ENCODE data around the gene MGRN1. TPM values are rescaled to one million over a fixed set of nuclear protein-coding genes. Genes with fewer than 3 reads are reported as not detected.

Gene MGRN1
- total RNA-seq, 1 donor from 2014 or later: 63.6 TPM

DNA sequence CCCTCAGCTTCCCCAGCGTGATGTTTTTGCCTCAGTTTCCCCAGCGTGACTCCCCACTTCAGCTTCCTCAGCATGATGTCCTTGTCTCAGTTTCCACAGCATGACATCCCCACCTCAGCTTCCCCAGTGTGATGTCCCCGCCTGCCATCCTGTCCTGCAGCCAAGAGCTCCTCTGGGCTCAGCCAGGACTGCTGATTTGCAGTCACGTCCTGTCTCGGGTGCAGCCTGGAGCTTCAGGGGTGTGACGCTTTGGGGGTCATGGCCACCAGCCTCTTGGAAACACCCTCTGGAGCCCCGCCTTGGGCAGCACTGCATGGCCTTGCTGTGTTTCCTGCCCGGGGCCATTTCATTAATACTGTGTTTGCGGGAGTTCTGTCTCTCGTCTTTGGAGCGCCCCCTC lies 52.2 kb downstream of the MGRN1 start:
- H3K36me3 ChIP-seq (ENCODE audit: control insufficient read depth, insufficient read depth, low read length): peaks cover 2% of the 10 kb centered on the region
- no peak overlapping the region for H3K4me3 ChIP-seq (ENCODE audit: low read depth, low read length)
- TF ChIP-seq, protein P1, sequence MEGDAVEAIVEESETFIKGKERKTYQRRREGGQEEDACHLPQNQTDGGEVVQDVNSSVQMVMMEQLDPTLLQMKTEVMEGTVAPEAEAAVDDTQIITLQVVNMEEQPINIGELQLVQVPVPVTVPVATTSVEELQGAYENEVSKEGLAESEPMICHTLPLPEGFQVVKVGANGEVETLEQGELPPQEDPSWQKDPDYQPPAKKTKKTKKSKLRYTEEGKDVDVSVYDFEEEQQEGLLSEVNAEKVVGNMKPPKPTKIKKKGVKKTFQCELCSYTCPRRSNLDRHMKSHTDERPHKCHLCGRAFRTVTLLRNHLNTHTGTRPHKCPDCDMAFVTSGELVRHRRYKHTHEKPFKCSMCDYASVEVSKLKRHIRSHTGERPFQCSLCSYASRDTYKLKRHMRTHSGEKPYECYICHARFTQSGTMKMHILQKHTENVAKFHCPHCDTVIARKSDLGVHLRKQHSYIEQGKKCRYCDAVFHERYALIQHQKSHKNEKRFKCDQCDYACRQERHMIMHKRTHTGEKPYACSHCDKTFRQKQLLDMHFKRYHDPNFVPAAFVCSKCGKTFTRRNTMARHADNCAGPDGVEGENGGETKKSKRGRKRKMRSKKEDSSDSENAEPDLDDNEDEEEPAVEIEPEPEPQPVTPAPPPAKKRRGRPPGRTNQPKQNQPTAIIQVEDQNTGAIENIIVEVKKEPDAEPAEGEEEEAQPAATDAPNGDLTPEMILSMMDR (IDR thresholded peaks at IDR 0.05; ENCODE audit: insufficient read depth, low read length, poor library complexity, severe bottlenecking): no peak
- no peaks in the 10 kb centered on the region for H3K27me3 ChIP-seq (ENCODE audit: control insufficient read depth, insufficient read depth, low read length)
- DNase-seq (ENCODE audit: low read depth): no peak

DNA sequence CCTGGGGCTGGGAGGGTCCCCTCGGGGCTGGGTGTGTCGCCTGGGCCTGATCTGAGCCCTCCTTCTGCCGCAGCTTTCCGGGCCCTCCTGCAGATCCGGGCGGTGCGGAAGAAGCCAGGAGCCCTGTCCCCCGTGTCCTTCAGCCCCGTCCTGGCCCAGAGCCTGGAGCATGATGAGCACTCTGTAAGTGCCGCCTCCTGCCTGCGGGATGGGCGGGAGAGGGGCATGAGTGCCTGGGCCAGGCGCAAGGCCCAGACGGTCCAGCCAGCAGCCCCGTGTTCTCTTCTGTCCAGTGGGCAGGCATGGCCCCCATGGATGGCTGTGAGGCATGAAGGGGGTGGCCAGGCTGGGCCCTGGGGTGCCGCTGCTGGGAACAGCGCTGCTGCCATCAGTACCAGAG lies 52.8 kb downstream of the MGRN1 start:
- TF ChIP-seq, protein P1 (IDR thresholded peaks at IDR 0.05; ENCODE audit: insufficient read depth, low read length, poor library complexity, severe bottlenecking): no peak
- Histone ChIP-seq H3K27me3 (ENCODE audit: control insufficient read depth, insufficient read depth, low read length) (no peaks in the 10 kb centered on the region), H3K4me3 (ENCODE audit: low read depth, low read length) (no peak overlapping the region), H3K36me3 (ENCODE audit: control insufficient read depth, insufficient read depth, low read length) (peaks cover 4% of the 10 kb centered on the region)
- no peak for DNase-seq (ENCODE audit: low read depth)

DNA sequence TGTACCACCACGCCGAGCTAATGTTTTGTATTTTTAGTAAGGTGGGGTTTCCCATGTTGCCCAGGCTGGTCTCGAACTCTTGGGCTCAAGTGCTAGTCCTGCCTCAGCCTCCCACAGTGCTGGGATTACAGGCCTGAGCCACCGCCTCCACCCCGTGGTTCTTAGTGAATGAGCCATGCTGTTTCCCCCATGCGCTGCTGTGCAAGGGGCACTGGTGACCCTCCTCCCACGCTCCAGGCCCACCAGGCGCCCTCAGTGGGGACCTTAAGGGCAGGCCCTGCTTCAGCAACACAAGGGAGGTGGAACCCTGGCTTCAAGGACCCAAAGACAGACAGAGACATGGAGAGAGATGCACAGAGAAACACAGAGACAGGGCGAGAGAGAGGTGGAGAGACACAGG lies 53.4 kb downstream of the MGRN1 start:
- DNase-seq (ENCODE audit: low read depth): no peak
- Histone ChIP-seq H3K27me3 (ENCODE audit: control insufficient read depth, insufficient read depth, low read length) (no peaks in the 10 kb centered on the region), H3K4me3 (ENCODE audit: low read depth, low read length) (no peak overlapping the region), H3K36me3 (ENCODE audit: control insufficient read depth, insufficient read depth, low read length) (peaks cover 4% of the 10 kb centered on the region)
- TF ChIP-seq, protein P1 (IDR thresholded peaks at IDR 0.05; ENCODE audit: insufficient read depth, low read length, poor library complexity, severe bottlenecking): no peak

DNA sequence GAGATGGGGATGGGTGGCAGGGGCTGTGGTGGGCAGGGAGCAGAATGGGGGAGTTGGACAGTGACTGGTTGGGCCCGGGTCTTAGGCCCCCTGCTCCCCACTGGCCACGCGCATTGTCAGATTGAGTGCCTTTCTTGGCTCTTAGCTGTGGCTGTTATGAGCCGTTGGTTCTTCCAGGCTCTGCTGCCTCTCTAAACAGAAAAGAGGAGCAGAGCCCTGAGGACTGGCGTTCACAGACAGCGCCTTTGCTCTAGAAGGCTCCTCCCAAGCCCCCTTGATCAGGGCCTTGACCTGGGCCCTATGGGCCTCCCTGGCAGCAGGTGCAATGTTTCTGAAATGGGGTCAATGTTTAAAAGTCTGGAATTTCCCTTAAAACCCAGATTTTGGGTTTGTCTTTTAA lies 54.0 kb downstream of the MGRN1 start:
- no peak overlapping the region for H3K4me3 ChIP-seq (ENCODE audit: low read depth, low read length)
- TF ChIP-seq, protein P1 (IDR thresholded peaks at IDR 0.05; ENCODE audit: insufficient read depth, low read length, poor library complexity, severe bottlenecking): no peak
- H3K36me3 ChIP-seq (ENCODE audit: control insufficient read depth, insufficient read depth, low read length): peaks cover 4% of the 10 kb centered on the region
- H3K27me3 ChIP-seq (ENCODE audit: control insufficient read depth, insufficient read depth, low read length): no peaks in the 10 kb centered on the region
- no peak for DNase-seq (ENCODE audit: low read depth)

DNA sequence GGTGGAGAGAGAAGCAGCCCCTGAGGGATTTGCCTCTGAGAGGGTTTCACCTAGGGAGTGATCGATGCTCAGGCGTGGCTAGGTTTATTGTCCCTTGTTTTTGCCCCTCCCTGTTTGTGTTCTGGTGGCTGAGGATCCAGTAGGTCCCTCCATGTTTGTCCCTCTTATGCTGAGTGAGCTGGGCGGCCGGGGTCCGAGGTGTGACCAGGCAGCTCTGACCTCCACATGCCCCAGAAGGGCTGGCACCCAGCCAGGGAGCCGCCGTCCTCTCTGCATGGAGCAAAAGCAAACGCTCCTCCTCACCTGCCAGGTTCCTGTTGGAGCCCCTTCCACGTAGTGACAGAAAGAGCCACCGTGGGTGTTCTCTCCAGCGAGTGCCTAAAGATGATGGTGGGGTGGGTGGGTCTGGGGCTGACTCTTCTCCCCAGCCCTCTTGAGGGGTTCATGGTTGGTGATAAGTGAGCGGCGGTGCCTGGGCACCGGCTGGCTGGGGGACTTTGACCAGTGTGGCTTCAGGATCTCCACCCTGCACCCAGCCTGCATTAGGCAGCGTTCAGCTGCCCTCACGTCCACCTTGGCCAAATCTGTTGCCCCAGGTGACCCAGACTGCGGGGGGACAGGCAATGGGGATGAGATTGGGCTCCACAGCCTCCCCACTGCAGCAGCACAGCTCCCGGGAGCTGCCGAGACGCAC lies 54.7 kb downstream of the MGRN1 start:
- H3K27me3 ChIP-seq (ENCODE audit: control insufficient read depth, insufficient read depth, low read length): no peaks in the 10 kb centered on the region
- no peak for DNase-seq (ENCODE audit: low read depth)
- no peak overlapping the region for H3K4me3 ChIP-seq (ENCODE audit: low read depth, low read length)
- TF ChIP-seq, protein P1 (IDR thresholded peaks at IDR 0.05; ENCODE audit: insufficient read depth, low read length, poor library complexity, severe bottlenecking): no peak
- H3K36me3 ChIP-seq (ENCODE audit: control insufficient read depth, insufficient read depth, low read length): peaks cover 5% of the 10 kb centered on the region

Data from kidney epithelial cell (primary cell).